Measurements from ENCODE around the gene VSX2.

VSX2 gene

GRCh38 chr14:74245292-74245691, 6.0 kb downstream of the VSX2 start:
- H3K4me3 ChIP-seq (ENCODE audit: control insufficient read depth, low read depth, low read length), result no peak overlapping the region
- TF ChIP-seq CTCF (IDR thresholded peaks at IDR 0.05; ENCODE audit: control insufficient read depth, insufficient read depth, low read depth, low read length, missing control alignments), result no peak
- no peak for DNase-seq (ENCODE audit: low read depth)

- H3K4me3 ChIP-seq (ENCODE audit: control insufficient read depth, low read depth, low read length), result no peak overlapping the region
- DNase-seq (ENCODE audit: low read depth), result no peak
- TF ChIP-seq CTCF (IDR thresholded peaks at IDR 0.05; ENCODE audit: control insufficient read depth, insufficient read depth, low read depth, low read length, missing control alignments), result no peak
These were observed 7.3 kb downstream of the VSX2 start for GRCh38 chr14:74246542-74246941.

- no peak overlapping the region for H3K4me3 ChIP-seq (ENCODE audit: control insufficient read depth, low read depth, low read length)
- TF ChIP-seq CTCF (IDR thresholded peaks at IDR 0.05; ENCODE audit: control insufficient read depth, insufficient read depth, low read depth, low read length, missing control alignments), result no peak
- DNase-seq (ENCODE audit: low read depth), result no peak
These were observed 8.8 kb downstream of the VSX2 start for GRCh38 chr14:74248017-74248416.

GRCh38 chr14:74249433-74250375, 10.5 kb downstream of the VSX2 start:
- DNase-seq (ENCODE audit: low read depth), result no peak
- no peak for TF ChIP-seq CTCF (IDR thresholded peaks at IDR 0.05; ENCODE audit: control insufficient read depth, insufficient read depth, low read depth, low read length, missing control alignments)
- no peak overlapping the region for H3K4me3 ChIP-seq (ENCODE audit: control insufficient read depth, low read depth, low read length)

- TF ChIP-seq CTCF (IDR thresholded peaks at IDR 0.05; ENCODE audit: control insufficient read depth, insufficient read depth, low read depth, low read length, missing control alignments), result no peak
- no peak for DNase-seq (ENCODE audit: low read depth)
- no peak overlapping the region for H3K4me3 ChIP-seq (ENCODE audit: control insufficient read depth, low read depth, low read length)
These were observed 16.0 kb downstream of the VSX2 start for GRCh38 chr14:74255281-74255680.

GRCh38 chr14:74257078-74257940, 18.1 kb downstream of the VSX2 start:
- DNase-seq (ENCODE audit: low read depth), result no peak
- TF ChIP-seq CTCF (IDR thresholded peaks at IDR 0.05; ENCODE audit: control insufficient read depth, insufficient read depth, low read depth, low read length, missing control alignments), result peak; percentile 64
- peak overlapping the region; percentile 51 for H3K4me3 ChIP-seq (ENCODE audit: control insufficient read depth, low read depth, low read length)
